Keratinocyte (primary cell): ENCODE results near the gene FBXL5. TPM values are rescaled to one million over a fixed set of nuclear protein-coding genes. Genes with fewer than 3 reads are reported as not detected.

Experiments
- DNase-seq: peaks from one replicate; pipeline ENCODE4 v3.0.0-alpha.2; 2011; ENCODE audit warnings: low read depth, missing footprints, low spot score
- FAIRE-seq: peaks from 2 replicates; lab custom pipeline; 2011; peaks lifted over from hg19 to GRCh38; lab: Jason Lieb, UNC
- H2AFZ ChIP-seq: 2 replicates; pipeline ENCODE4 v1.6.0; 2012; ENCODE audit warnings: low read length, control low read depth, inconsistent platforms; ENCODE audit not compliant: control insufficient read depth
- H3K27ac ChIP-seq: 2 replicates; pipeline ENCODE4 v1.5.1; 2011; ENCODE audit warnings: low read length; ENCODE audit not compliant: control insufficient read depth, insufficient read depth
- H3K27me3 ChIP-seq: 3 replicates; pipeline ENCODE4 v1.6.0; 2011; ENCODE audit warnings: low read length; ENCODE audit not compliant: control insufficient read depth, insufficient read depth; ENCODE audit errors: extremely low read depth
- H3K36me3 ChIP-seq, 2 experiments: 2 replicates in 1 of 2; 3 replicates in 1 of 2; pipeline ENCODE4 v1.5.1; 2011; ENCODE audit warnings: low read length in 2 of 2, mild to moderate bottlenecking in 1 of 2; ENCODE audit not compliant: control insufficient read depth in 2 of 2, insufficient read depth in 2 of 2; ENCODE audit errors: extremely low read depth in 1 of 2
- H3K4me1 ChIP-seq: 3 replicates; pipeline ENCODE4 v1.5.1; 2011; ENCODE audit warnings: low read length; ENCODE audit not compliant: control insufficient read depth, insufficient read depth; ENCODE audit errors: extremely low read depth
- H3K4me2 ChIP-seq: 3 replicates; pipeline ENCODE4 v1.6.0; 2011; ENCODE audit warnings: low read depth, low read length; ENCODE audit not compliant: control insufficient read depth, insufficient read depth; ENCODE audit errors: extremely low read depth
- H3K4me3 ChIP-seq, 3 experiments: fragments of 200-600 bp in 1 of 3; sonication (generic) in 1 of 3; 2 replicates in 2 of 3; 3 replicates in 1 of 3; pipeline ENCODE4 v1.5.1; 2011 to 2016; ENCODE audit warnings: low read length in 3 of 3, mild to moderate bottlenecking in 3 of 3, control low read depth in 2 of 3, inconsistent platforms in 1 of 3, low read depth in 1 of 3, mixed read lengths in 1 of 3, mixed run types in 1 of 3, moderate library complexity in 1 of 3; ENCODE audit not compliant: control insufficient read depth in 2 of 3, insufficient read depth in 2 of 3; ENCODE audit errors: extremely low read depth in 1 of 3
- H3K79me2 ChIP-seq: 2 replicates; pipeline ENCODE4 v1.6.0; 2012; ENCODE audit warnings: low read length; ENCODE audit not compliant: control insufficient read depth, insufficient read depth
- H3K9ac ChIP-seq: 3 replicates; pipeline ENCODE4 v1.6.0; 2011; ENCODE audit warnings: low read length; ENCODE audit not compliant: control insufficient read depth, insufficient read depth; ENCODE audit errors: extremely low read depth
- H3K9me1 ChIP-seq: 3 replicates; pipeline ENCODE4 v1.6.0; 2011; ENCODE audit warnings: low read length; ENCODE audit not compliant: control insufficient read depth, insufficient read depth; ENCODE audit errors: extremely low read depth
- H3K9me3 ChIP-seq: 2 replicates; pipeline ENCODE4 v1.5.1; 2012; ENCODE audit warnings: low read depth, low read length; ENCODE audit not compliant: control insufficient read depth
- H4K20me1 ChIP-seq: 3 replicates; pipeline ENCODE4 v1.6.0; 2011; ENCODE audit warnings: low read length; ENCODE audit not compliant: control insufficient read depth, insufficient read depth; ENCODE audit errors: extremely low read depth
- EZH2 ChIP-seq: IDR thresholded peaks from one replicate; pipeline ENCODE4 v1.6.1; 2012; ENCODE audit warnings: inconsistent platforms, mild to moderate bottlenecking, low read length, moderate library complexity
- dilution Hi-C: fragments of 300-500 bp; cut with MboI; formaldehyde crosslinking; loops from one replicate; pipeline ENCODE4 v1.7.0; 2020; ENCODE audit warnings: low sequenced_read_pairs; ENCODE audit not compliant: extremely low pct_ligation_motif_present
- polyA minus RNA-seq, 3 experiments: library from RNA; depleted of rRNA, polyadenylated mRNA; stranded (reverse); fragments of >200 nt; gene quantifications; 1 replicate in 1 of 3; 2 replicates in 1 of 3; 3 replicates in 1 of 3; pipeline ENCODE4 v1.2.3, GENCODE V29; 2011
- polyA plus RNA-seq, 5 experiments: library from polyadenylated mRNA; depleted of rRNA in 3 of 5; stranded (reverse) in 3 of 5; stranded (forward) in 1 of 5; unstranded in 1 of 5; fragments of >200 nt; gene quantifications; 1 replicate in 1 of 5; 2 replicates in 3 of 5; 3 replicates in 1 of 5; pipeline versions ENCODE4 v1.2.1 to v1.2.3, GENCODE V29; 2011 to 2012; ENCODE audit warnings: missing spikeins in 2 of 5, low read depth in 1 of 5, low replicate concordance in 1 of 5
- TF ChIP-seq, protein P1 (sequence below), 3 experiments: IDR thresholded peaks in 1 of 3; conservative IDR thresholded peaks in 1 of 3; optimal IDR thresholded peaks in 1 of 3; 2 replicates in 2 of 3; 3 replicates in 1 of 3; pipeline versions ENCODE3 to v1.5.1; 2011; ENCODE audit warnings: low read length in 3 of 3, mild to moderate bottlenecking in 3 of 3, moderate library complexity in 2 of 3, control low read depth in 1 of 3, inconsistent platforms in 1 of 3; ENCODE audit not compliant: insufficient read depth in 2 of 3; ENCODE audit errors: extremely low read depth in 1 of 3

FBXL5 gene
- polyA plus RNA-seq: 38.9 to 63.1 TPM (median 50.4 TPM) in 3 replicates
- 58.7 TPM for polyA plus RNA-seq (2011; ENCODE audit: low read depth)
- polyA plus RNA-seq (2011; cell fraction: cytosol; rRNA removed): 33.6 and 66.5 TPM in 2 replicates
- 57.7 and 69.8 TPM in 2 replicates for polyA plus RNA-seq (2011; cell fraction: nucleus; rRNA removed)
- polyA plus RNA-seq (2012; ENCODE audit: low replicate concordance): 32.3 and 46.8 TPM in 2 replicates
- polyA minus RNA-seq: 33.0 to 79.0 TPM (median 57.3 TPM) in 3 replicates
- 47.8 TPM for polyA minus RNA-seq (2011; cell fraction: cytosol; rRNA and poly(A)+ RNA removed)
- 49.9 and 80.8 TPM in 2 replicates for polyA minus RNA-seq (2011; cell fraction: nucleus; rRNA and poly(A)+ RNA removed)

DNA sequence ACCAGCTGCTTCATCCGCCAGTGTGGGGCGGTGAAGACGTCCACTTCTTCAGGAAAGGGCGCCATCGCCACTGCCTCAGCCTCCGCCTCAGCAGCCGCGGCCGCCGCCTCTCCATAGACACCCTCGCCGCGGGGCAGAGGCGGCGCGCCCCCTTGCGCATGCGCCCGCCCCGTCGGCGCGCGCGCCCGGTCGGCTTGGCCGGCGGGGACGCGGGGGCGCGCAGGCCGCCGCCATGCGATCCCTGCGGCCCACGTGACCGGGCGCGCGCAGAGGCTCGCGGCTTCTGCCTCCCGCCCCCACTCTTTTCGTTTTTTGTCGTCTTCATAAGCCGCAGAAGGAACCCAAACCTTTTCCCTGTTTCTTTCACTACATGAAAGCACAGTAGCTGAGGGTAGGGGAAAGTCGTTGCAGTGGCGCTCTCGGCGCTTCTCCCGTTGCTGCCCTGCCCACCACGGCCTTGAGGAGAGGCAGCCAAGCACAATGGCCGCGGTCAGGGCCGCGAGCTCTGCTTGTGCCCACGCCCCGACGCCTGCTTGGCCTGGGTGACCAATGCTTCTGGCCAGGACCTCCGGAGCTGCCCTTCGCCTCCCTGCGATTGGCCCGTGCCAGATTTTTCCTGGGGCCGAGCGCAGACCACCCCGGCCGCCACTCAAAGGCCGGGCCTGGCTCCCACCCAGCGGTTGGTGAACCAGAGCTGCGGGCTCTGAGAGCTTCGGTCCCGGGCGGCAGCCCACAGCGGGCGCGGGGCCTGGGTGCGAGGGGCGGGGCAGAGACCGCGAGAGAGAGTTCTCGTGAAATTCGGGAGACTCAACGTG is at the start of gene FBXL5:
TSS of gene FBXL5 (minus strand) at position 135 of the 815 bp plus-strand sequence. CDS start at position 65, 70 bp downstream.
- H3K27me3 ChIP-seq: no peaks in the 10 kb centered on the region
- dilution Hi-C loops: no loop called here
- no peak for TF ChIP-seq EZH2
- TF ChIP-seq, protein P1, sequence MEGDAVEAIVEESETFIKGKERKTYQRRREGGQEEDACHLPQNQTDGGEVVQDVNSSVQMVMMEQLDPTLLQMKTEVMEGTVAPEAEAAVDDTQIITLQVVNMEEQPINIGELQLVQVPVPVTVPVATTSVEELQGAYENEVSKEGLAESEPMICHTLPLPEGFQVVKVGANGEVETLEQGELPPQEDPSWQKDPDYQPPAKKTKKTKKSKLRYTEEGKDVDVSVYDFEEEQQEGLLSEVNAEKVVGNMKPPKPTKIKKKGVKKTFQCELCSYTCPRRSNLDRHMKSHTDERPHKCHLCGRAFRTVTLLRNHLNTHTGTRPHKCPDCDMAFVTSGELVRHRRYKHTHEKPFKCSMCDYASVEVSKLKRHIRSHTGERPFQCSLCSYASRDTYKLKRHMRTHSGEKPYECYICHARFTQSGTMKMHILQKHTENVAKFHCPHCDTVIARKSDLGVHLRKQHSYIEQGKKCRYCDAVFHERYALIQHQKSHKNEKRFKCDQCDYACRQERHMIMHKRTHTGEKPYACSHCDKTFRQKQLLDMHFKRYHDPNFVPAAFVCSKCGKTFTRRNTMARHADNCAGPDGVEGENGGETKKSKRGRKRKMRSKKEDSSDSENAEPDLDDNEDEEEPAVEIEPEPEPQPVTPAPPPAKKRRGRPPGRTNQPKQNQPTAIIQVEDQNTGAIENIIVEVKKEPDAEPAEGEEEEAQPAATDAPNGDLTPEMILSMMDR (optimal IDR thresholded peaks at IDR 0.05 in 1 of 3, IDR thresholded peaks at IDR 0.05 in 1 of 3, conservative IDR thresholded peaks at IDR 0.05 in 1 of 3; ENCODE audit: extremely low read depth in 1 of 3, insufficient read depth in 2 of 3, low read length in 3 of 3): peak in 1 of 3 experiments; percentile 11
- H3K36me3 ChIP-seq: peaks cover 2 to 3% of the 10 kb centered on the region in 2 experiments
- H3K79me2 ChIP-seq: peaks cover 45% of the 10 kb centered on the region
- peaks cover 3% of the 10 kb centered on the region for H4K20me1 ChIP-seq
- no peaks in the 10 kb centered on the region for H3K9me3 ChIP-seq
- peak within 1 kb of the TSS; percentile 99 for H2AFZ ChIP-seq
- H3K9ac ChIP-seq: peak within 1 kb of the TSS; percentile 95
- peaks cover 30% of the 10 kb centered on the region for H3K4me1 ChIP-seq
- DNase-seq: no peak
- peak within 1 kb of the TSS; percentile 97 for H3K27ac ChIP-seq
- H3K9me1 ChIP-seq: no peaks in the 10 kb centered on the region
- H3K4me2 ChIP-seq: peak within 1 kb of the TSS; percentile 83
- FAIRE-seq: no peak
- H3K4me3 ChIP-seq: peak within 1 kb of the TSS; percentile 70 to 84 (median 83)

DNA sequence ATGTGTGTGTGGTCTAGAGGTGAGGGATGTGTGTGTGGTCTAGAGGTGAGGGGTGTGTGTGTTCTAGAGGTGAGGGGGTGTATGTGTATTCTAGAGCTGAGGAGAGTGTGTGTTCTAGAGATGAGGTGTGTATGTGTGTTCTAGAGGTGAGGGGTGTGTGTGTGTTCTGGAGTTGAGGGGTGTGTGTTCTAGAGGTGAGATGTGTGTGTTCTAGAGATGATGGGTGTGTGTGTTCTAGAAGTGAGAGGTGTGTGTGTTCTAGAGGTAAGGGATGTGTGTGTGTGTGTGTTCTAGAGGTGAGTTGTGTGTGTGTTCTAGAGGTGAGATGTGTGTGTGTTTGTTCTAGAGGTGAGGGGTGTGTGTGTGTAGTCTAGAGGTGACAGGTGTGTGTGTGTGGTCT is 49.0 kb upstream of the FBXL5 start:
- no peak for TF ChIP-seq EZH2
- TF ChIP-seq, protein P1 (optimal IDR thresholded peaks at IDR 0.05 in 1 of 3, IDR thresholded peaks at IDR 0.05 in 1 of 3, conservative IDR thresholded peaks at IDR 0.05 in 1 of 3; ENCODE audit: extremely low read depth in 1 of 3, insufficient read depth in 2 of 3, low read length in 3 of 3): no peak
- no peaks in the 10 kb centered on the region for H3K9me3 ChIP-seq
- H4K20me1 ChIP-seq: no peaks in the 10 kb centered on the region
- H3K27ac ChIP-seq: no peak overlapping the region
- H2AFZ ChIP-seq: no peak overlapping the region
- dilution Hi-C loops: no loop called here
- H3K4me1 ChIP-seq: peaks cover 8% of the 10 kb centered on the region
- no peak overlapping the region for H3K4me2 ChIP-seq
- no peak overlapping the region for H3K4me3 ChIP-seq
- no peaks in the 10 kb centered on the region for H3K79me2 ChIP-seq
- H3K9ac ChIP-seq: no peak overlapping the region
- H3K9me1 ChIP-seq: no peaks in the 10 kb centered on the region
- H3K27me3 ChIP-seq: no peaks in the 10 kb centered on the region
- FAIRE-seq (peak; percentile 76), DNase-seq (no peak)
- H3K36me3 ChIP-seq: no peaks in the 10 kb centered on the region
